PC-3 (cell line): ENCODE results near the gene EVA1B. TPM values are rescaled to one million over a fixed set of nuclear protein-coding genes. Genes with fewer than 3 reads are reported as not detected.

ENCODE experiments used
- ATAC-seq: fragments of 200-7000 bp; cut with Tn5 transposase; 2 replicates; pipeline ENCODE4 v1.9.1; 2020; ENCODE audit warnings: mild to moderate bottlenecking, moderate library complexity
- BruUV-seq: library from RNA; stranded (reverse); fragments of 400-500 nt; replicated peaks from 2 replicates; lab custom pipeline; 2021; lab: Mats Ljungman, UMichigan
- CTCF ChIA-PET: fragments of 300-600 bp; sonication (Branson Sonifier 250); formaldehyde crosslinking; loops from one replicate; lab custom pipeline; 2022; ENCODE audit warnings: antibody characterized with exemption; lab: Charles Lee
- POLR2A ChIA-PET: fragments of 300-600 bp; sonication (Branson Sonifier 250); formaldehyde crosslinking; loops from one replicate; lab custom pipeline; 2022; ENCODE audit warnings: antibody characterized with exemption; ENCODE audit not compliant: unreplicated experiment; lab: Charles Lee
- DNase-seq: peaks from one replicate; pipeline ENCODE4 v3.0.0-alpha.2; 2015
- H2AFZ ChIP-seq: fragments of 300-600 bp; sonication (generic); 2 replicates; pipeline ENCODE4 v1.6.0; 2016; ENCODE audit warnings: antibody characterized with exemption, low read length
- H3F3A ChIP-seq: fragments of 300-600 bp; sonication (generic); one replicate; pipeline ENCODE4 v1.6.0; 2017; ENCODE audit warnings: antibody characterized with exemption, low read length, control low read depth, mild to moderate bottlenecking; ENCODE audit not compliant: unreplicated experiment
- H3K27ac ChIP-seq: fragments of 300-600 bp; sonication (generic); 2 replicates; pipeline ENCODE4 v1.5.1; 2016; ENCODE audit warnings: mild to moderate bottlenecking, low read length
- H3K27me3 ChIP-seq: fragments of 300-600 bp; sonication (generic); 2 replicates; pipeline ENCODE4 v1.6.1; 2016; ENCODE audit warnings: low read length, mixed read lengths
- H3K36me3 ChIP-seq: fragments of 300-600 bp; sonication (generic); 2 replicates; pipeline ENCODE4 v1.6.1; 2016; ENCODE audit warnings: low read depth, mixed run types, low read length, mixed read lengths
- H3K4me1 ChIP-seq: fragments of 300-600 bp; sonication (generic); 2 replicates; pipeline ENCODE4 v1.5.1; 2016; ENCODE audit warnings: low read length; ENCODE audit not compliant: insufficient read depth
- H3K4me2 ChIP-seq: fragments of 300-600 bp; sonication (generic); 2 replicates; pipeline ENCODE4 v1.6.0; 2016; ENCODE audit warnings: low read length
- H3K4me3 ChIP-seq: fragments of 300-600 bp; sonication (generic); 2 replicates; pipeline ENCODE4 v1.5.1; 2016; ENCODE audit warnings: mild to moderate bottlenecking, low read length, mixed read lengths
- H3K79me2 ChIP-seq: fragments of 300-600 bp; sonication (generic); 2 replicates; pipeline ENCODE4 v1.6.1; 2017; ENCODE audit warnings: low read length, mixed read lengths
- H3K9ac ChIP-seq: fragments of 300-600 bp; sonication (generic); 2 replicates; pipeline ENCODE4 v1.6.0; 2016; ENCODE audit warnings: mild to moderate bottlenecking, low read length
- H3K9me2 ChIP-seq: fragments of 300-600 bp; sonication (generic); replicated peaks from 2 replicates; pipeline ENCODE4 v1.6.1; 2016; ENCODE audit warnings: mixed run types, low read length, mixed read lengths
- H3K9me3 ChIP-seq: fragments of 300-600 bp; sonication (generic); 2 replicates; pipeline ENCODE4 v1.6.1; 2016; ENCODE audit warnings: low read length, mixed read lengths
- H4K20me1 ChIP-seq: fragments of 300-600 bp; sonication (generic); 2 replicates; pipeline ENCODE4 v1.6.1; 2016; ENCODE audit warnings: low read length, mixed read lengths
- CTCF ChIP-seq: fragments of 300-600 bp; sonication (generic); conservative IDR thresholded peaks from 2 replicates; pipeline ENCODE4 v1.5.1; 2017; ENCODE audit warnings: antibody characterized with exemption, low read depth, mild to moderate bottlenecking, low read length
- EZH2 ChIP-seq: fragments of 300-600 bp; sonication (generic); IDR thresholded peaks from one replicate; pipeline ENCODE4 v1.6.1; 2017; ENCODE audit warnings: antibody characterized with exemption, mild to moderate bottlenecking, low read length; ENCODE audit not compliant: unreplicated experiment
- EZH2phosphoT487 ChIP-seq: fragments of 300-600 bp; sonication (generic); IDR thresholded peaks from 2 replicates; pipeline ENCODE4 v1.6.1; 2018; ENCODE audit warnings: mild to moderate bottlenecking, antibody characterized with exemption, low read length, borderline replicate concordance
- intact Hi-C: fragments of 100-400 bp; cut with micrococcal nuclease; formaldehyde crosslinking; loops from 2 replicates; pipeline ENCODE4 v1.9.0; 2023
- total RNA-seq: library from RNA; depleted of rRNA; stranded (reverse); fragments of >200 nt; gene quantifications from 2 replicates; pipeline ENCODE4 v1.2.3, GENCODE V29; 2014

The EVA1B gene
- total RNA-seq, 1 experiment from 2014 or later = 89.1 TPM

DNA sequence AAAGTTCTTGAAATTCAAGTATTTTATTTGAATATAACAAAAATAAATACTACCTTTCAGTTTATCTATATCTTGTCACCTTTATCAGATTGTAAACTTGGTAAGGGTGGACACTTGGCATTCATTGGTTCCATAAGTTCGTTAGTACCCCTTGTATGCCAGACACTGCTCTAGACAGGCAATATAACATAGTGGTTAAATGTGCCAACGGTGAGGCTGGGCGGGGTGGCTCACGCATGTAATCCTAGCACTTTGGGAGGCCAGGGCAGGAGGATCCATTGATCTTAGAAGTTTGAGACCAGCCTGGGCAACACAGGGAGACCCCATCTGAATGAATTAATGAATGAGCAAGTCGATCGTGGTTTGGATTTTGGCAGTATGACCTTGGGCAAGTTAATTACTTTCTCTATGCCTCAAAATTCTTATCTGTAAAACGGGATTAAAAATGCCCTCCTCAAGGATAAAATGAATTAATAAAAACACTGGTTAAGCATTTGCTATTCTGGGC, 43.6 kb downstream of the EVA1B start:
- DNase-seq = no peak
- no peak for ATAC-seq
- no peaks in the 10 kb centered on the region for H4K20me1 ChIP-seq
- intact Hi-C loops = loop anchor here (5.0 kb wide), 1 partner anchor 43 kb away; no protein-coding TSS in a partner anchor
- no peaks in the 10 kb centered on the region for H3F3A ChIP-seq
- H3K36me3 ChIP-seq = peaks cover 18% of the 10 kb centered on the region
- no TSS peak for BruUV-seq
- H3K4me1 ChIP-seq = no peaks in the 10 kb centered on the region
- H2AFZ ChIP-seq = no peak overlapping the region
- H3K9ac ChIP-seq = no peak overlapping the region
- ChIA-PET CTCF (interaction anchor here (0.6 kb wide), 1 partner anchor 45 kb away, joined by 4 read pairs; no protein-coding TSS in a partner anchor), POLR2A (no interaction called here)
- no peak overlapping the region for H3K4me3 ChIP-seq
- no peaks in the 10 kb centered on the region for H3K9me3 ChIP-seq
- TF ChIP-seq EZH2 (no peak), CTCF (no peak), EZH2phosphoT487 (no peak)
- H3K79me2 ChIP-seq = peaks cover 31% of the 10 kb centered on the region
- H3K9me2 ChIP-seq = no peaks in the 10 kb centered on the region
- H3K4me2 ChIP-seq = no peak overlapping the region
- H3K27ac ChIP-seq = no peak overlapping the region
- H3K27me3 ChIP-seq = no peaks in the 10 kb centered on the region

GRCh38 chr1:36279110-36279788, 44.2 kb downstream of the EVA1B start:
- DNase-seq (no peak), ATAC-seq (no peak)
- Histone ChIP-seq H3K4me3 (no peak overlapping the region), H3K4me1 (no peaks in the 10 kb centered on the region), H3K9me2 (no peaks in the 10 kb centered on the region), H3K79me2 (peaks cover 35% of the 10 kb centered on the region), H2AFZ (no peak overlapping the region), H3K4me2 (no peak overlapping the region), H3K27ac (no peak overlapping the region), H4K20me1 (no peaks in the 10 kb centered on the region), H3F3A (no peaks in the 10 kb centered on the region), H3K27me3 (no peaks in the 10 kb centered on the region), H3K9me3 (no peaks in the 10 kb centered on the region), H3K9ac (no peak overlapping the region), H3K36me3 (peaks cover 15% of the 10 kb centered on the region)
- no peak for TF ChIP-seq EZH2
- TF ChIP-seq CTCF = no peak
- TF ChIP-seq EZH2phosphoT487 = no peak
- BruUV-seq = no TSS peak
- POLR2A ChIA-PET = no interaction called here
- intact Hi-C loops = no loop called here
- CTCF ChIA-PET = interaction anchor here (0.6 kb wide), 1 partner anchor 45 kb away, joined by 4 read pairs; no protein-coding TSS in a partner anchor

DNA sequence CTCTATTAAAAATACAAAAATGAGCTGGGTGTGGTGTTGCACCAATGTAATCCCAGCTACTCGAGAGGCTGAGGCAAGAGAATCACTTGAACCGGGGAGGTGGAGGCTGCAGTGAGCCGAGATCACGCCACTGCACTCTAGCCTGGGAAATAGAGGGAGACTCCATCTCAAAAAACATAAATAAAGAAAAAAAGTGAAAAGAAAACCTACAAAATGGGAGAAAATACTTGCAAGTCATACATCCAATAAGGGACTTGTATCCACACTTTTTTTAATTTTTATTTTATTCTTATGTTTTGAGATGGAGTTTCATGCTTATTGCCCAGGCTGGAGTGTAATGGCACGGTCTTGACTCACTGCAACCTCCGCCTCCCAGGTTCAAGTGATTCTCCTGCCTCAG, 46.8 kb downstream of the EVA1B start:
- Histone ChIP-seq H3K27ac (no peak overlapping the region), H3K4me3 (no peak overlapping the region), H3K4me2 (no peak overlapping the region), H2AFZ (no peak overlapping the region), H3K4me1 (no peaks in the 10 kb centered on the region), H3K27me3 (no peaks in the 10 kb centered on the region), H3K79me2 (peaks cover 56% of the 10 kb centered on the region), H3K9ac (no peak overlapping the region), H3K9me3 (no peaks in the 10 kb centered on the region), H3K36me3 (peaks cover 20% of the 10 kb centered on the region; the same call in 1 of the 2 replicates), H3F3A (no peaks in the 10 kb centered on the region), H4K20me1 (no peaks in the 10 kb centered on the region), H3K9me2 (no peaks in the 10 kb centered on the region)
- BruUV-seq = no TSS peak
- TF ChIP-seq CTCF = no peak
- TF ChIP-seq EZH2 = no peak
- TF ChIP-seq EZH2phosphoT487 = no peak
- intact Hi-C loops = no loop called here
- DNase-seq = no peak
- ChIA-PET POLR2A (no interaction called here), CTCF (interaction anchor here (0.6 kb wide), 2 partner anchors 23 to 50 kb away, joined by 3 read pairs; no protein-coding TSS in a partner anchor)
- no peak for ATAC-seq
